ENCODE data around the gene PTPRG. TPM values are rescaled to one million over a fixed set of nuclear protein-coding genes. Genes with fewer than 3 reads are reported as not detected.

The PTPRG gene
- polyA plus RNA-seq, 3 donors: 76.9 to 94.9 (median 92.1) TPM

DNA sequence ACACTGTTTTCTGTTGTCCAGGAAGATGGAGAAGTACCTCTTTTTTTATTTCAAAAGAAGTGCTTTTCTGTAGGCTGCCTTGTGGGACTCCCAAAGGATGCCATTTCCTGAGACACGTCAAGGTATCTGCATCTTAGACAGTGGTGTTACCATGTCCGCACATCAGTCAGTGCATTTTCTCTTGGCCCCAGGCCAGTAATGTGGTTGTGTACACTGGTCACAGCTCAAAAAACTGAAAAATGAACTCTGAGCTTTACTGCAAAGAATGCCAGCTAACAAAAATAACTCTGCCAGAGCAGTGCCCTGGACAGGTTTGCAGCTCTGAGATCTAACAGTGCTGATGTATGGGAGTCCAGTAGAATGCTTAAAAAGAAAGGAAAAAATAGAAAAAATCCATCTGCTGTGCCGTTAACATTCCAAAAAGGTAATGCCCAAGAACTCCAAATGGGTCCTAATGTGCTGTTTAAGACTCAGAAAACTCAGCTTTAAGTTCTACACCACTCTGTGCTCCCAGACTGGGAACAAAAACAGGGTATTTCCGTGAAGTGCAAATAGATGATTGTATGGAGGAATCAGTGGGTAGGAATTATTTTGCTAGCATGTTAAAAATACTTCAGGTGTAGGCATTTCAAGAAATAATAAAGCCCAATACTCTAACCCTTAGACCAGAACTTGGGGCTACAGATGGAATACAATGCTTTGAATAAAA, 496.1 kb downstream of the PTPRG start:
- peak in 1 of 11 donors; percentile 48 for DNase-seq (ENCODE audit: extremely low read depth in 1 of 11, low read depth in 9 of 11, low spot score in 4 of 11)

DNA sequence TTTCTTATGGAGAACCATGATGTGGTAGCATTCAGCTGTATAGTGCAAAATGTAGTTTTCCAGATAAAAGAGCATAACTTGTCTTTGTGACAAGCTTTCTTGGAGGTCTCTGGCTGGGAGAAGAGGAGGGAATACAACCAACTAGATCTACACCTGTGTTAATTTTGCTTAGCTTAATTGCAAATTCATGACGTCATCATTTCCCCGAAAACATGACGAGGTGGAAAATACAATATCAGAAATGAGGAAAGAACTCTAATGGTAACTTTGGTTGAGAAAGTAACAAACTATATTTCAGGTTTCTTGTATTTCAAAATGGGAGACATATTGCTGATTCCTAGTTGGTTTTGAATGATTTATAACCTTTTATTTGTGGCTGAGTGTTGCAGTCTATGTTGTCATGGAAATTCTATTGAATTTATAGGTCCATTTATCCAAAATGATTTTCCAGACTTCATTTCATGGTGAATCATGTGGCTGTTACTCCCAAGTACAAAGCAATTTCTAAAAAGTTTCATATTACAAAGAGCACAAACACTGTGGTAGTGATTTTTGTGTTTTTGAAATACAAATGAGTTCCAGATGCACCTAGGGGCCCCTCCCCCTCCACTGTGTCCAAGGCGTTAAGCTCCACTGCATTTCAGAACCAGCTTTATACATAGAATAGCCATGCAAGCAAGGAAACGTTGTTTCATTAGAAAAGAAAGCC, 504.8 kb downstream of the PTPRG start:
- no peak for DNase-seq (ENCODE audit: extremely low read depth in 1 of 11, low read depth in 9 of 11, low spot score in 4 of 11)

DNA sequence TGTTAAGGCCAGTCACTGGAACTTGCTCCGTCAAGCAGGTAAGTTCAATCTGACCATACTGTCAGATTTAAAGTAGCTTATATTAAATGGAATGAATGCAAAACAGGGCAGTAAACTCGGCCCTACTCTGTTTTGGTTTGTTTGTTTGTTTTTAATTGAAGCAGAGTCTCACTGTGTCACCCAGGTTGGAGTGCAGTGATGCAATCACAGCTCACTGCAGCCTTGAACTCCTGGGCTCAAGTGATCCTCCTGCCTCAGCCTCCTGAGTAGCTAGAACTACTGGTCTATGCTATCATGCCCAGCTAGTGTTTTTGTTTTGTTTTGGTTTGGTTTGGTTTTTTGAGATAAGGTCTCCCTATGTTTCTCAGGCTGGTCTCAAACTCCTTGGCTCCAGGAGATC, 507.0 kb downstream of the PTPRG start:
- no peak for DNase-seq (ENCODE audit: extremely low read depth in 1 of 11, low read depth in 9 of 11, low spot score in 4 of 11)

DNA sequence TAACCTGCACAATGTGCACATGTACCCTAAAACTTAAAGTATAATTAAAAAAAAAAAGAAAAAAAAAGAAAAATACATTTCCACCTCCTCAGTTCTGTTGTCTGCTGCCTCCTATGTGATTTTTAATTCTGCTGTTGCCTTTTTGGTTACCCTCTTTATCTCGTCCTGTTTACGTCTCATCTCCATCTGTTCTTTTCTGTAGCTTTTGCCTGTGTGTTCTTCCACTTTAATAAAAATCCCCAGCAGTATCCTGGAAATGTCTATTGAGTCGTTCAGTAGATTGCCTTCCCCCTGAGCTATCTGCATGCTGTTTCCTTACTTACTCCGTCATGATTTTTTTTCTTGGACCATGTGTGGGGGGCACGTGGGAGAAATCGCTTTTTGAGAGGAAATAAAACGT, 509.5 kb downstream of the PTPRG start:
- DNase-seq (ENCODE audit: extremely low read depth in 1 of 11, low read depth in 9 of 11, low spot score in 4 of 11): no peak

DNA sequence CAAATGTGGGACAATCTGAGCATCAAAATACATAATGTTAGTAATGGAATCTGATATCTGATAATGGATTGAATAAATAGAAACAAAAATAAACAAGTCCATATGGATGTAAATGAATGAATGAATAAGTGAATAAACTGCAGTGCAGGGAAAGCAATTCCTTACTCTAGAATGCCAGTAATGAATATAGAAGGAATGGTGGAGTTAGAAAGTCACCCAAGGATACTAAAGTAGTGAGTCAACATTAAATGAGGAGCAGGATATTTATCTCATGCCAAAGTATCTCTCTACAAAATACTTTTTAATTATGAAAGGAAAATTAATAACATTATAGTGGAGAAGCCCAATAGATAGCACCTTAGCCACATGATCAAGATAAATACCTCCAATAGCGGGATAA, 511.7 kb downstream of the PTPRG start:
- no peak for DNase-seq (ENCODE audit: extremely low read depth in 1 of 11, low read depth in 9 of 11, low spot score in 4 of 11)

DNA sequence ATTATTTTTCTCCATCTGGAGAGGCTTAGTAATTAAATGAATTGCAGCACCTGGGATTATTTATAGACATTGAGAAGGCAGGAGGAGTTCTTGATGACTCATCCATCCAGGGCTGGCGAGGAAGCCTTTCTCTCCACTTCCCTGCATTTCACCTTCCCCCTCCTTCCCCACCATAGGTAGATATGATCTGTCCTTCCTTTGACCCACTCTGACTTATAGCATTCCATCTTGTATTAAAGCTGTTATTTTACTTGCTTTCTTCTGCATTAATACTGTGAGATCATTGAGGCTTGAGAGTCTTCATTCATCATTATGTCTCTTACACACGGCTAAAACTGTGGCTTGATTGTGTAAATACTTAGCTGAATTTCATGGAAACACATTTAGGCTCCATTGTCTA, 523.2 kb downstream of the PTPRG start:
- DNase-seq (ENCODE audit: extremely low read depth in 1 of 11, low read depth in 9 of 11, low spot score in 4 of 11): no peak

DNA sequence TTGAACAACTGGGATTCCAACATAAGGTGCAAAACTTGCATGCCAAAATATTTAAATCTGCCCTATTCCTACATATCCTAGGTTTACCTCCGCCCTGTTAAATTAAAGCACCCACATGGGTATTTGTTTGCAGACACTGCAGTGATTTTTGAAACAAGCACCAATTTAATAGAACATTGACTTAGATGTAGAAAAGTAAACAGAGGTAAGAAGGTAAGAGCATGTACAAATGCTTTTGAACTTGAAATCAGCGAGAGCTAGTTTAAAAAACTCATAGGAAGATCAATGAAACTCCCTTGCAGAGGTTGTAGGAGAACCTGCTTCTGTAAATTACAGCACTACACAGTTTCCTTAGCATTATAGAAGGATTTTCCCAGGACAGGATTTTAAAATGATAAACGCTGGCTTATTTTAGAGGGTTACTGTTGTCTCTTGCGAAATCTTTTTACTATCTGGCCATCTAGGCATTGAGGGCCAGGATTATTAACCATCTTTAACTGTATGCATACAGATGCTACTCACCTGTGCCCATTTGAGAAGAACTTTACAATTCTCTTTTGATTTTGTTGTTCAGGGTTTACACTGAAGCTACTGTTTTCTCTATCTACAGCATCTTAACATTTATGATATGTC, 527.2 kb downstream of the PTPRG start:
- no peak for DNase-seq (ENCODE audit: extremely low read depth in 1 of 11, low read depth in 9 of 11, low spot score in 4 of 11)

DNA sequence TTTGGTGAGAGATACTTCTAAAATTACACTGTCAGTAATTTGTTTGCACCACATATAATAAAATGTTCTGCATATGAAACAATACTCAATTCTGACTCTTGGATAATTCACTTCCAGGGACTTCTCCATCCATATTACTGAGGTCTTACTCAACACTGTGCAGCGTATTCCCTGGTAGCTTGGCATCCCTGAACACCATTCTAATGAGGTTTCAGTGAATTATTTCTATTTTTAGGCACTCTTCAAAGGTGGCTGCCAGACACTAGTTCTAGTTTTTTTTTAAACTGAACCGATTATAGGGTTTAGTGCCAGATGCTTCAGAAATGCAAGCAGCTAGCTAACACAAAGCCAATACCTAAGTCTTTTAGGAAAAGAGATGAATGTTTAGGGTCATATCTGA, 528.7 kb downstream of the PTPRG start:
- DNase-seq (ENCODE audit: extremely low read depth in 1 of 11, low read depth in 9 of 11, low spot score in 4 of 11): no peak

DNA sequence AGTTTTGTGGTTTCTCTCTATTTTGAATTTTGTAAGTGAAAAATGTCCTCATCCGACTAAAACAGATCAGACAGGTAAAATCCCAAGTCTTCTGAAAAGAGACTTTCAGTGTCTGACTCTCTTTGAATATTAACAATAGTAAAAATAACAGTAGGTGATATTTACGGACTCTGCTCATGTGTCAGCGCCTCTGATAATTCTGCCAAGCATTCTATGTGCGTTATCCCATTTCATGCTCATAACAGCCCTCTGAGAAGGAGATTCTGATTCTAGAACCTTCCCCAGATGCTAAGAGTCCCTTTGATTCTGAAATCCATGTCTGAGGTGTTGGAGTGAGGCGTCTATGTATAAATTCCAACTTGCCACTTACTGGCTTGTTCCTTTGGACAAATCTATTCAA, 529.1 kb downstream of the PTPRG start:
- DNase-seq (ENCODE audit: extremely low read depth in 1 of 11, low read depth in 9 of 11, low spot score in 4 of 11): no peak

DNA sequence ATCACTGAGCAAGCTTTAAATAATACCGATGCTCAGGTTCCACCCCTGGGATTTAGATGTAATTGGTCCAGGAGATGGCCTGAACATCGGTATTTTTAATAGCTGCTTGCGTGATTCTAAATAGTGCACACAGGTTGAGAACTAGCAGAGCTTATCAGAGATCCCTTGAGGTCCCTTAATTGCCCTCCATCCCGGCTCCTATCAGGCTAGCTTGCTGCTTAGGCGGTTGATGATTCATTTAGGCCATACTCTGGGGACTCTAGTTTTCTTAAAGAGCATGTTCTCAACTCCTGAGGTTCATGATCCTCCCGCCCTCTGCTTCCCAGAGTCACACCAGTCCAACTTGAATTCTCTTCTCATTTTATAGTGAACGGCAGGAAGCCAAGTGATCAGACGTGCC, 531.7 kb downstream of the PTPRG start:
- no peak for DNase-seq (ENCODE audit: extremely low read depth in 1 of 11, low read depth in 9 of 11, low spot score in 4 of 11)

DNA sequence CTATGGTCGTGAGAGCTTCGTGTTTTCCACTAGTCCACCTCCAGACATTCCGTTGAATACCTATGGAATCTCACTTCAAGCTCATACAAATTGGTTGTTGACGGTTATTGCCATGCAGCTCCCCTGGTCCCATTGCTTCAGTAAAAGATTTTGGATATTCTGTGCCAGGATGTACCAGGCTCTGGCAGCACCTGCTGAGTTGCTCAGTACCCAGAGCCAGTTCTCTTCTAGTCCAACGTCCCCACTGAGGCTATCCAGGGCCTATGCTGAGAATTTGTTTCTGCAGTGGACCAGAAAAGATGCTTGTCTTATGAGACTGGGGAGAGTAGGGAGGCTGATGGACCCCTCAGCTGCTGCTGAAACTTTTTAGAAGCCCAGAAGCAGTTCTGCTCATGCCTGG, 533.1 kb downstream of the PTPRG start:
- DNase-seq (ENCODE audit: extremely low read depth in 1 of 11, low read depth in 9 of 11, low spot score in 4 of 11): no peak

DNA sequence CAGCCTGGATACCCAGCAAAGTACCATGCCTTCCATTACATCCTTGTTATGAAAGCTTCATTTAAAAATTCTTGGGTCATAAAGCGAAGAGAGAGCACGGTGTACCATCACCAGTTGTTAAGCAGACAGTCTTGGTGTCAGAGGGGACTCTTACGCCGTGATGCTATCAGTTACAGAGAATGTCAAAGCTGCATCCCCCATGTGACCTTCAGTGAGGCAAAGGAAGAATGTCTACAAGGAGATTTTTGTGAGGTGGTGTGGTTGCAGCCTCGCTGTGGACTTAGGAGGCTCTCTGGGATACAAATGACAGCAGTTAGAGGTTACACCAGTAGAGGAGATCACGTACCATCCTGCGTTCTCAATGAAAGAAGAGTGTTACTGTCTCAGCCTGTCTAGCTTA, 533.7 kb downstream of the PTPRG start:
- DNase-seq (ENCODE audit: extremely low read depth in 1 of 11, low read depth in 9 of 11, low spot score in 4 of 11): no peak

DNA sequence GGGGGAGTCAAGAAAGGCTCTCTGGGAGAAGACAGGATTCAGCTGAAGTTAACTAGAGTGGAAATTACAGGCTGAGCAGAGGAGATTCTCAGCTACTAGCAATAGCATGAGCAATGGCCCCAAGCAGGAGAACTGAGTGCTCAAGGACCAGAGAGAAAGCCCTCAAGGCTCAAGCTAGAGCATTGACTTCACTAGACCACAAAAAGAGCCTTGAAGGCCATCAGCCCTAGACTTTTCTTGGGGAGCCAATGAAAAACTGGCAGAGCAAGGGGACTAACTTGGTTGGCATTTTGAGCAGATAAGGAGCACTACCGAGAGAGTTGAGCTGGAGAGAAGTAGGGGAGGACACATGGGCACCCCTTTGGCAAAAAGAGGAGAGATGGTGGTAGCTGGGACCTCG, 534.4 kb downstream of the PTPRG start:
- no peak for DNase-seq (ENCODE audit: extremely low read depth in 1 of 11, low read depth in 9 of 11, low spot score in 4 of 11)

DNA sequence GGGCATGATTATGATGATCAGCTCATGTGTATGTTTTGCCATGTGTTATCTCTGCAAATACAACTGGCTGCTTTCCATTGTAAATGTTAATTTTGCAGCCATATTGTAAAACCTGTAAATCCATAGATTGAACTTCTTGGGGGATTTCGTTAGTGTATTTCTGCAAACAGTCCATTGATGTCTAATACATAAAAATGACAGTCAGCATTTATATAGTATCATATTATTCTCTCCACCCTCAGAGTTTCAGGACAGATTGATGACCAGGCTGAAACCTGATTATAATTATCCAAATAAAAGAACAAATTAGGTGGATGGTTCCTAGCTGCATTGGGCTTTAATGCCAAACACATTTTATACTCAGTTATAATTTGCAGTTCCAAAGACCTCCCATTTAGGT, 535.1 kb downstream of the PTPRG start:
- no peak for DNase-seq (ENCODE audit: extremely low read depth in 1 of 11, low read depth in 9 of 11, low spot score in 4 of 11)

DNA sequence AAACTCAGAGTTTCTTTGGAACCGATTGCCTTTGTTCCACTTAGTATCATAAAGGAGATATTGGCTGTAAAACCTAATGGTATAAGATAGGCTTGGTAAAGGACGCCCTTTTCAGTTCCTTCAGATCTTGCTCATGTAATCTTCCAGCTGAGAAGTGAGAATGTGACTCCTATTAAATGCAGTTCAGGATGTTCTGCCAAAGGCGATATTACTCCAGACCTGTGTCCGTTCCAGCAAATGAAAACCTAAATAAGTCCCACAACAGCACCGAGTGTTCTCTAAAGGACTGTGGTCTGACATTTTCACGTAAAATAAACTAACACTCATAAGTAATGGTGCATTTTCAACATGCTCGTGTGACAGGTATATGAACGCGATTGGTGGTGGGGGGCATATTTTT, 535.8 kb downstream of the PTPRG start:
- no peak for DNase-seq (ENCODE audit: extremely low read depth in 1 of 11, low read depth in 9 of 11, low spot score in 4 of 11)

DNA sequence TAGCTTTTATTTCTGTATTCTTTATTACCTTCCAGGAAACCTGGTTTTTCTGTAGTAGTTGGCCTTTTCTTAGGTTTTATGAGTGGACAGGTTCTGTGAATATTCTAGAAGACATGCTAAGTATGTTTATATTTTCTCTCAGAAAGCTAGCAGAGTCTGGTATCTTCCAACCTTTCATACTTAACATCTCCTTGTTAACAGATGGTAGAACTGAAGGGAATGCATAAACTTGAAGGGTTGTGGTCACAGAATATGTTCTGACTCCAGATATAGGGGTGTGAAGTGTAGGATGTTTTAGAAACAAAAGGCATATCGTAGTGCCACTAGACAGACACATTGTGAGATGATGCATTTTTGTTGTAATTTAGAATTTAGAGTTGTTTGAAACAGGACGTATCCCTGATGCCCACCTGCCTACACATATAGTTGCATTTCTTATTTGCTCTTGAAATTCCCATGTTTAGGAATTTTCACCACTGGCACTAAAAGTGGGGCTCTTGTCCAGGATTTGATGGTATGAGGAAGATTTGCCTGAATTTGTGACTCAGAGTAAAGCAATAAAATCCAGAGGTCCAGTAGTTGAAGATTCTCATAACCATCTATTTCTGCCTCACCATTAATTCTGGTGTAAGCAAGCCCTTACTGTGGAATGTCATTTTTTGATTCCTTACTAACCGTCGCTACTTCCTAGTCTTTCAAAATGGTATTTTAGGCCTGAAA, 537.4 kb downstream of the PTPRG start:
- DNase-seq (ENCODE audit: extremely low read depth in 1 of 11, low read depth in 9 of 11, low spot score in 4 of 11): no peak

DNA sequence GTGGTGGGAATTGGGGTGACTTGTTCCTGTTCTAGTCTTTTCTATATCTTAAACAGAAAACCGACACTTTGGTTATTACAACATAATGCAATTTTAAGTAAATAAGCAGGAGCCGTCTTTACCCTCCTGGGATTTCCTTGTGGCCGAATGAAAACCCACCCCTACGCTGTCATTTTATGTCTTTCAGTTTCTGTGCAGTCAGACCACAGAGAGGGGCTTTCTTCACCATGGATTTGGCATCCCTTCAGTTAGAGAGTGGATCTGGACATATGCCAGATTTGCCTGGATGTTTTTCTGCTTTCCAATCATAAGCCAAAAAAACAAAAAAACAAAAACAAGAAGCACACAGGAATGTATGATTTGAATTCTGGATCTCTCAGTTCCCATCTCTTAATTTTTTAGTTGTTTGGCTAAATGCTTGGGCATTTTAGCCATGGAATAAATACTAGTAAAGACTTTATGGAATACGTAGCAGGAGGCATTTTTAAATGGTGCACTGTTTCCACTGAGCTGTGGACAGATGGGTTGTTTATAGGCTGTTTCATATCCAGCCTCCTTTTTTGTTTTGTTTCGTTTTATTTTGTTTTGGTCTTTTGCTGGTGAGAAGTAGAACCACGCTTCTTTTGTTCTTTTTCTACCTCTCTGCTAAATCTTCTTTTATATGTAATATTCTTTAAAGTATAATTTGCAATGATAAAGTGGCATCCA, 539.1 kb downstream of the PTPRG start:
- no peak for DNase-seq (ENCODE audit: extremely low read depth in 1 of 11, low read depth in 9 of 11, low spot score in 4 of 11)

DNA sequence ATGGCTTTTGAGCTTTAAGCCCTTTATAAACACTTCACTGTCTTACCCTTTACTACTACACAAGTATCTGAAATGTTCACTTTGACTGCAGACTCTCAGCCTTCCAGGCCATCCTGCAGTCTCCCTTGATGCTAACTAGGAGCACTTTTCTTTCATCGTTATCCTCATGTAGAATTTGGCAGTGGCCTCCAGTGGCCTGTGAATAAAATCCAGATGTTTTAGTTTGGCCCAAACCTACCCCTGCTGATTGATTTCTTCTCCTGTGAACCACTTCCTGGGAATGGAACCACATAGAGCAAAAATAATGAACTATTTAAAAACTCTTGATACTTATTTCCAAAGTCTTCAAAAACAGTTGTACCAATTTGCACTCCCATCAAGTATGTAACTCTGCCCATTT, 540.1 kb downstream of the PTPRG start:
- DNase-seq (ENCODE audit: extremely low read depth in 1 of 11, low read depth in 9 of 11, low spot score in 4 of 11): no peak

DNA sequence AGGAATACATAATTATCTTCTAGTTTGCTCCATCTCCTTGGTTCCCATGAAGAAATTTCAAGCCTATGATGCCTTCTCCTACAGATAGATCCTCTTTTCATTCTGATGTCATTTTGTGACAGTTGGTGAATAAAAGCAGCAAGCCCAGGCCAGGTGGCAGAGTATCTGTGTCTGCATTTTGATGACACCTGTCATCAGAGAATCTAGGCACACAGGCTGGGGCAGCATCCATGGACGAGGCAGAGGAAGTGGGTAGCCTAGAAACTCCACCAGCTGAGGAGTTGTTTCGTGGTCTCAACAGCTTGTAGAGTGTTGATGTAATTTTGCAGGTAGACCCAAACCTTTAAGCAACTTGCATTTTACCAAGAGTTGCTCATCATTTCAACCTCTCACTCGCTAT, 542.2 kb downstream of the PTPRG start:
- no peak for DNase-seq (ENCODE audit: extremely low read depth in 1 of 11, low read depth in 9 of 11, low spot score in 4 of 11)

All from renal cortex interstitium (tissue), 11 donors.